Hepatocyte (in vitro differentiated cells): ENCODE measurements around the gene TAGLN. TPM values are rescaled to one million over a fixed set of nuclear protein-coding genes. Genes with fewer than 3 reads are reported as not detected.
A peak's percentile ranks its signal among the peaks of the same experiment; 100 is the strongest.

ENCODE experiments used
- DNase-seq: peaks from one replicate; pipeline ENCODE4 v3.0.0-alpha.2; 2016; ENCODE audit warnings: low spot score
- H2AFZ ChIP-seq: fragments of 200-600 bp; sonication (generic); 2 replicates; pipeline ENCODE4 v1.6.0; 2016; ENCODE audit warnings: antibody characterized with exemption, mild to moderate bottlenecking
- H3K27ac ChIP-seq: fragments of 200-600 bp; sonication (generic); 2 replicates; pipeline ENCODE4 v1.5.1; 2016; ENCODE audit warnings: mild to moderate bottlenecking
- H3K27me3 ChIP-seq: fragments of 200-600 bp; sonication (generic); 2 replicates; pipeline ENCODE4 v1.6.1; 2016
- H3K36me3 ChIP-seq: fragments of 200-600 bp; sonication (generic); replicated peaks from 2 replicates; pipeline ENCODE4 v1.5.1; 2016; ENCODE audit warnings: low read depth; ENCODE audit not compliant: insufficient read depth
- H3K4me1 ChIP-seq: fragments of 200-600 bp; sonication (generic); 2 replicates; pipeline ENCODE4 v1.5.1; 2016; ENCODE audit warnings: mild to moderate bottlenecking, moderate library complexity; ENCODE audit not compliant: insufficient read depth
- H3K4me2 ChIP-seq: fragments of 200-600 bp; sonication (generic); 2 replicates; pipeline ENCODE4 v1.6.0; 2016
- H3K4me3 ChIP-seq: fragments of 200-600 bp; sonication (generic); 2 replicates; pipeline ENCODE4 v1.5.1; 2016; ENCODE audit warnings: mild to moderate bottlenecking
- H3K79me2 ChIP-seq: fragments of 200-600 bp; sonication (generic); 2 replicates; pipeline ENCODE4 v1.6.0; 2017; ENCODE audit warnings: mild to moderate bottlenecking
- H3K9me2 ChIP-seq: fragments of 200-600 bp; sonication (generic); replicated peaks from 2 replicates; pipeline ENCODE4 v1.6.0; 2017; ENCODE audit warnings: mild to moderate bottlenecking; ENCODE audit not compliant: insufficient read depth
- H3K9me3 ChIP-seq: fragments of 200-600 bp; sonication (generic); 2 replicates; pipeline ENCODE4 v1.5.1; 2016; ENCODE audit warnings: low read depth, mild to moderate bottlenecking
- H4K20me1 ChIP-seq: fragments of 200-600 bp; sonication (generic); 2 replicates; pipeline ENCODE4 v1.6.0; 2016; ENCODE audit warnings: mild to moderate bottlenecking; ENCODE audit not compliant: insufficient read depth, poor library complexity, severe bottlenecking
- EZH2 ChIP-seq: fragments of 200-600 bp; sonication (generic); IDR thresholded peaks from 2 replicates; pipeline ENCODE4 v1.6.1; 2016; ENCODE audit warnings: antibody characterized with exemption, mild to moderate bottlenecking, borderline replicate concordance
- EZH2phosphoT487 ChIP-seq: fragments of 200-600 bp; sonication (generic); IDR thresholded peaks from one replicate; pipeline ENCODE4 v1.6.1; 2018; ENCODE audit warnings: antibody characterized with exemption, mild to moderate bottlenecking, low read depth, moderate library complexity; ENCODE audit not compliant: unreplicated experiment, severe bottlenecking
- WGBS: methylation state at CpG from one replicate; pipeline ENCODE4 v1.1.6; 2016; ENCODE audit warnings: low lambda C conversion rate; ENCODE audit errors: missing lambda C conversion rate; 5-methylcytosine and 5-hydroxymethylcytosine counted together
- polyA plus RNA-seq: library from polyadenylated mRNA; unstranded; fragments of >200 nt; fragmentation: Nextera tagmentation; extraction: Ambion mirVana; gene quantifications from 2 replicates; pipeline ENCODE4 v1.2.1, GENCODE V29; 2016
- total RNA-seq: library from RNA; depleted of rRNA; stranded (reverse); fragments of >200 nt; gene quantifications from 2 replicates; pipeline ENCODE4 v1.2.3, GENCODE V29; 2014
- TF ChIP-seq, protein P1 (sequence below): fragments of 200-600 bp; sonication (generic); IDR thresholded peaks from 2 replicates; pipeline ENCODE4 v1.5.1; 2016; ENCODE audit warnings: antibody characterized with exemption, mild to moderate bottlenecking; ENCODE audit not compliant: poor library complexity

Gene TAGLN
- total and polyA plus RNA-seq, 2 experiments from 2014 or later, result 113 to 150 TPM

DNA sequence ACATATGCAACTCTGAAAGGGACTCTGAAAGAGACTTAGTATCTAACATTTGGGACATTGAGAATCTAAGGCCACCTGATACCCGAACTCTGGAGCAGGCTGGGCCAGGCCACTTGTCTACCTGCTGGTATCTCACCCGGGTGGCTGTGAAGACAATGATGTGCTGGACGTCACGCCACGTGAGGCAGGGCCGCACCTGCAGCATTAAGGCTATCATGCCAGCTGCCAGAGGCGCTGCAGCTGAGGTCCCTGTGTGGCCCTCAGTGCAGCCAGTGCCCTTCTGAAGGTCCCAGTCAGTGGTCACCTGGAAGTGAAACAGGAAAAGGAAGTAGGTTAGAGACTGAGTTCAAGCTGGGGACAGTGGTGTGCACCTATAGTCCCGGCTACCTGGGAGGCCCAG lies 20.3 kb downstream of the TAGLN start:
- no peaks in the 10 kb centered on the region for H3K27me3 ChIP-seq
- no peak overlapping the region for H2AFZ ChIP-seq
- H3K9me3 ChIP-seq, result no peaks in the 10 kb centered on the region
- no peak overlapping the region for H3K4me3 ChIP-seq
- no peak for DNase-seq
- no peak overlapping the region for H3K4me2 ChIP-seq
- peak overlapping the region; percentile 31 for H3K27ac ChIP-seq
- H4K20me1 ChIP-seq, result no peaks in the 10 kb centered on the region
- TF ChIP-seq, protein P1, sequence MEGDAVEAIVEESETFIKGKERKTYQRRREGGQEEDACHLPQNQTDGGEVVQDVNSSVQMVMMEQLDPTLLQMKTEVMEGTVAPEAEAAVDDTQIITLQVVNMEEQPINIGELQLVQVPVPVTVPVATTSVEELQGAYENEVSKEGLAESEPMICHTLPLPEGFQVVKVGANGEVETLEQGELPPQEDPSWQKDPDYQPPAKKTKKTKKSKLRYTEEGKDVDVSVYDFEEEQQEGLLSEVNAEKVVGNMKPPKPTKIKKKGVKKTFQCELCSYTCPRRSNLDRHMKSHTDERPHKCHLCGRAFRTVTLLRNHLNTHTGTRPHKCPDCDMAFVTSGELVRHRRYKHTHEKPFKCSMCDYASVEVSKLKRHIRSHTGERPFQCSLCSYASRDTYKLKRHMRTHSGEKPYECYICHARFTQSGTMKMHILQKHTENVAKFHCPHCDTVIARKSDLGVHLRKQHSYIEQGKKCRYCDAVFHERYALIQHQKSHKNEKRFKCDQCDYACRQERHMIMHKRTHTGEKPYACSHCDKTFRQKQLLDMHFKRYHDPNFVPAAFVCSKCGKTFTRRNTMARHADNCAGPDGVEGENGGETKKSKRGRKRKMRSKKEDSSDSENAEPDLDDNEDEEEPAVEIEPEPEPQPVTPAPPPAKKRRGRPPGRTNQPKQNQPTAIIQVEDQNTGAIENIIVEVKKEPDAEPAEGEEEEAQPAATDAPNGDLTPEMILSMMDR, result no peak
- TF ChIP-seq EZH2 (no peak), EZH2phosphoT487 (no peak)
- WGBS, result 96% methylated on average over 8 of the region's 8 CpGs
- H3K4me1 ChIP-seq, result peaks cover 24% of the 10 kb centered on the region
- no peaks in the 10 kb centered on the region for H3K9me2 ChIP-seq
- H3K36me3 ChIP-seq, result no peaks in the 10 kb centered on the region
- H3K79me2 ChIP-seq, result no peaks in the 10 kb centered on the region

DNA sequence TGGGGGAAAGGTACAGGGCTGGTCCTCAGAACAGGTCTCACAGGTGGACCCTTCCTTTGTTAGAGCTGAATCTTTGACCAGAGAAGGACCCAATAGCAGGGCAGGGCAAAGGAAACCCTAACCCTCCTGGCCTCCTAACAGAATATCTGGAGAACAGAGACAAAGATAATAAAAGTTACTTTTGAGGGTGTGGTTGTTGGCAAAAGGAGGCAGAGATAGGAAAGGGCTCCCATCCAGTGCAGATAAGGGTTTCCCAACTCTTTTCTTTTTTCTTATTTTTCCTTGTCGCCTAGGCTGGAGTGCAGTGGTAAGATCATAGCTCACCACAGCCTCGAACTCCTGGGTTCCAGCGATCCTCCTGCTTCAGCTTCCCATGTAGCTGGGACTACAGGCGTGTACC lies 20.8 kb downstream of the TAGLN start:
- Histone ChIP-seq H3K27me3 (no peaks in the 10 kb centered on the region), H4K20me1 (no peaks in the 10 kb centered on the region), H3K27ac (peak overlapping the region; percentile 31), H3K4me1 (peaks cover 26% of the 10 kb centered on the region), H2AFZ (no peak overlapping the region), H3K4me3 (no peak overlapping the region), H3K4me2 (no peak overlapping the region), H3K9me2 (no peaks in the 10 kb centered on the region), H3K36me3 (no peaks in the 10 kb centered on the region), H3K9me3 (no peaks in the 10 kb centered on the region), H3K79me2 (no peaks in the 10 kb centered on the region)
- DNase-seq, result no peak
- TF ChIP-seq EZH2phosphoT487, result no peak
- TF ChIP-seq, protein P1, result no peak
- TF ChIP-seq EZH2, result no peak
- WGBS, result 92% methylated on average over 4 of the region's 4 CpGs

DNA sequence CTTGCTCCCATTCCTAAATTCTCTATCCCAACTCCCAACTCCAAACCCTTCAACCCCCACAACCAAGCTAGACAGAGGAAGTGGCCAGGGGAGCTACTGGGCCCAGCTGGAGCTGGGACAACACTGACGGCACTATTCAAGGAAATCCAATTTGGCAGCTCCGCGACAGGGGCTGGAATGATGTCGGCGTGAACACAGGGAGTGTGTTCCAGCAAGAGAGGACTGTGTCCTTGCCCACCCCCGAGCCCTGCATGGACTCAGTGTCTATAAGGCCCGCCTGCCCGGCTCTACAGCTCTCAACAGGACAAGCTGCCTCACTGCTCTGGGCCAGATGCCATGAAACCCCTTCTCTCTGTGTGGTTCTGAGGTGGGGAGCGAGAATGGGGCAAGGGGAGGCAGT lies 21.4 kb downstream of the TAGLN start:
- TF ChIP-seq, protein P1, result no peak
- TF ChIP-seq EZH2phosphoT487, result no peak
- no peak for TF ChIP-seq EZH2
- WGBS, result 96% methylated on average over 9 of the region's 9 CpGs
- Histone ChIP-seq H3K27ac (peak overlapping the region; percentile 51), H3K4me1 (peaks cover 30% of the 10 kb centered on the region), H3K36me3 (no peaks in the 10 kb centered on the region), H3K9me3 (no peaks in the 10 kb centered on the region), H2AFZ (no peak overlapping the region), H3K4me2 (no peak overlapping the region), H3K4me3 (no peak overlapping the region), H3K79me2 (no peaks in the 10 kb centered on the region), H3K9me2 (no peaks in the 10 kb centered on the region), H3K27me3 (no peaks in the 10 kb centered on the region), H4K20me1 (no peaks in the 10 kb centered on the region)
- no peak for DNase-seq
